Measurements from ENCODE around the gene NAV3. TPM values are rescaled to one million over a fixed set of nuclear protein-coding genes. Genes with fewer than 3 reads are reported as not detected.
A peak's percentile ranks its signal among the peaks of the same experiment; 100 is the strongest.

Gene NAV3
- total RNA-seq, 6 donors from 2014 or later = 3.5 to 24.1 (median 8.6) TPM

DNA sequence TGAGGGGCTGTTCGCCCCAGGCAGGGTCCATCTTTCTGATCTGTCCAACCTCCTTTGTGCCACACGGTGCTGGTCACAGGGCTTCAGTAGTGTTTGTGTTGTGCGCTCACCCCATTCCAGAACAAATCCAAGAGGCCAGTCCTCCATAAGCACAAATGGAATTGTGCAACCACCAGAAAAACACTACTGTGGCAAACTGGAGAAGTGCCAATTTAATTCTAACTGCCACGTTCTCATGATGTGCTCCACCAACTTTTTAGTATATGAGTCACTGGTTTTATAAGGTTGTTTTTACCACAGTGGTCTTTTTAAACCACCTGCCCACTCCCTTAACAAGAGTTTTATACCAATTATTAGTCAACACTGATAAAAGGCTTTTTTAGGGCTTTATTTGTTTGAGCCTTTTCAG, 380.2 kb downstream of the NAV3 start:
- DNase-seq = peak in 1 of 2 donors; percentile 23
- no peaks in the 10 kb centered on the region for H3K9me3 ChIP-seq
- H3K4me1 ChIP-seq = no peaks in the 10 kb centered on the region
- ATAC-seq (ENCODE audit: low FRiP score in 2 of 2) = no peak
- H3K4me3 ChIP-seq = no peak overlapping the region
- H3K27ac ChIP-seq = no peak overlapping the region
- TF ChIP-seq, protein P1, sequence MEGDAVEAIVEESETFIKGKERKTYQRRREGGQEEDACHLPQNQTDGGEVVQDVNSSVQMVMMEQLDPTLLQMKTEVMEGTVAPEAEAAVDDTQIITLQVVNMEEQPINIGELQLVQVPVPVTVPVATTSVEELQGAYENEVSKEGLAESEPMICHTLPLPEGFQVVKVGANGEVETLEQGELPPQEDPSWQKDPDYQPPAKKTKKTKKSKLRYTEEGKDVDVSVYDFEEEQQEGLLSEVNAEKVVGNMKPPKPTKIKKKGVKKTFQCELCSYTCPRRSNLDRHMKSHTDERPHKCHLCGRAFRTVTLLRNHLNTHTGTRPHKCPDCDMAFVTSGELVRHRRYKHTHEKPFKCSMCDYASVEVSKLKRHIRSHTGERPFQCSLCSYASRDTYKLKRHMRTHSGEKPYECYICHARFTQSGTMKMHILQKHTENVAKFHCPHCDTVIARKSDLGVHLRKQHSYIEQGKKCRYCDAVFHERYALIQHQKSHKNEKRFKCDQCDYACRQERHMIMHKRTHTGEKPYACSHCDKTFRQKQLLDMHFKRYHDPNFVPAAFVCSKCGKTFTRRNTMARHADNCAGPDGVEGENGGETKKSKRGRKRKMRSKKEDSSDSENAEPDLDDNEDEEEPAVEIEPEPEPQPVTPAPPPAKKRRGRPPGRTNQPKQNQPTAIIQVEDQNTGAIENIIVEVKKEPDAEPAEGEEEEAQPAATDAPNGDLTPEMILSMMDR (IDR thresholded peaks at IDR 0.05) = no peak
- no peak for TF ChIP-seq EP300 (IDR thresholded peaks at IDR 0.05)
- TF ChIP-seq POLR2A (IDR thresholded peaks at IDR 0.05) = no peak
- TF ChIP-seq POLR2AphosphoS5 (IDR thresholded peaks at IDR 0.05) = no peak
- WGBS, 2 donors = 59 to 71% methylated on average over 4 of the region's 4 CpGs
- H3K36me3 ChIP-seq = no peaks in the 10 kb centered on the region
- H3K27me3 ChIP-seq = no peaks in the 10 kb centered on the region

DNA sequence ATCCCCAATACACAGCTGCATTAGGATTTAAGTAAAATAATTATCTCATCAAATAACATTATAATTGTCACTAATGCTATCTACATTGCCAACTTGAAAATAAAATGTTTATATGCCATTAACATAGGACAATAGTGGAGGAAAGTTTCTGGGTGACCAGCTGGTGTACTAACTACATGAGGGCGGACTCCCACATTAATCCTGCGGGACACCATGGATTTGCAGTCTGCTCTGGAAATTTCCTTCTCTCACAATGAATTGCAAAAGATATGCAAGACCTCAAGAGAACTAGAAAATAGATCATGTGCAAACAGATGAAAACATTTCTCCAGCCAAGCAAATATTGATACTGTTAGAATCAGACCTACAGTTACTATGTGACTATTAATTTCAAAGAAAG, 390.1 kb downstream of the NAV3 start:
- H3K4me3 ChIP-seq = no peak overlapping the region
- WGBS, 2 donors = 86% methylated on average over 2 of the region's 2 CpGs
- no peak for ATAC-seq (ENCODE audit: low FRiP score in 2 of 2)

DNA sequence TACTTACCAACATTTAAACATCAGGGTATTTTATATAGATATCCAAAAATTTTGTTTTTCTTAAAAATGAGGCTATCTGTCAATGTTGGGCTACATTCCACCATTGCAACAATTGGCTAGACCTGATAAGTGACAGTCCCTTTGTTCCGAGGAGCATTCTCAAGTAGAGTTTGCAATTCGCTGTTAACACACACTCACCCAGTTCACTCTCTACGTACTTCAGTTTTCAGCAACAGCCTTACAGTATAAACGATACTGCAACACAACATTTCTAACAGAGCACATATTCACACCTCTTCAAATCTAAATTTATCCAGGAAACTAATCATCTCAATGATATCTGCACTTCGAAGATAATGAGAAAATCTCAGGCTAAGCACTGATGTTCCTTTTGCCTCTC, 393.5 kb downstream of the NAV3 start:
- TF ChIP-seq POLR2A (IDR thresholded peaks at IDR 0.05) = no peak
- TF ChIP-seq, protein P1 (IDR thresholded peaks at IDR 0.05) = no peak
- no peak for TF ChIP-seq POLR2AphosphoS5 (IDR thresholded peaks at IDR 0.05)
- TF ChIP-seq EP300 (IDR thresholded peaks at IDR 0.05) = no peak
- Histone ChIP-seq H3K9me3 (peaks cover 0 to 4% (median 0%) of the 10 kb centered on the region in 4 donors), H3K27ac (no peak overlapping the region), H3K4me3 (no peak overlapping the region), H3K4me1 (no peaks in the 10 kb centered on the region), H3K27me3 (no peaks in the 10 kb centered on the region), H3K36me3 (no peaks in the 10 kb centered on the region)
- WGBS, 2 donors = 47 to 53% methylated on average over 5 of the region's 5 CpGs
- DNase-seq = no peak
- ATAC-seq (ENCODE audit: low FRiP score in 2 of 2) = no peak

More for the DNA sequence above, 390.1 kb downstream of the NAV3 start:
- no peak for DNase-seq
- Histone ChIP-seq H3K27ac (no peak overlapping the region), H3K4me1 (no peaks in the 10 kb centered on the region), H3K9me3 (no peaks in the 10 kb centered on the region), H3K36me3 (no peaks in the 10 kb centered on the region), H3K27me3 (no peaks in the 10 kb centered on the region)
- TF ChIP-seq EP300 (IDR thresholded peaks at IDR 0.05) = no peak
- no peak for TF ChIP-seq POLR2A (IDR thresholded peaks at IDR 0.05)
- no peak for TF ChIP-seq POLR2AphosphoS5 (IDR thresholded peaks at IDR 0.05)
- TF ChIP-seq, protein P1 (IDR thresholded peaks at IDR 0.05) = no peak

DNA sequence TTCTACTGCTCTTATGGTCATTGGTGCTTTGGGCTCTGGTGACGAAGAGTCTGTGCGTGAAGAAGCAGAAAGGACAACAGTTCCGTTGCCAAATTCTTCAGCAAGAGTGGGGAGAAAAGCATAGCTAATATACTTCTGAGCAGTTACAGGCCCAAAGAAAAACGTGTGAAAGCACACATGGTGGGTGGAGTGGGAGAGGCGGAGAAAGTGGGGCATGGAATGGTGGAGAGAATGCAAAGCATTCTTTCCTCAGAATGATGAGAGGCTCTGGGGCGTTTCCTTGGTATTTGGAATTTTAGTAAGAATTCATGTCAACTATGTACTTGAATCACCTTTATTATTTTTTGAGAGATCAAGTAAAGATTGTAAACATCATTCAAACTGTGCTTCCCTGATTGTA, 396.1 kb downstream of the NAV3 start:
- TF ChIP-seq, protein P1 (IDR thresholded peaks at IDR 0.05) = no peak
- TF ChIP-seq EP300 (IDR thresholded peaks at IDR 0.05) (no peak), POLR2A (IDR thresholded peaks at IDR 0.05) (no peak), POLR2AphosphoS5 (IDR thresholded peaks at IDR 0.05) (no peak)
- ATAC-seq (ENCODE audit: low FRiP score in 2 of 2) (peak in 1 of 2 donors; percentile 80), DNase-seq (no peak)
- Histone ChIP-seq H3K27ac (no peak overlapping the region), H3K4me3 (no peak overlapping the region), H3K9me3 (peaks cover 0 to 4% (median 0%) of the 10 kb centered on the region in 4 donors), H3K4me1 (no peaks in the 10 kb centered on the region), H3K36me3 (no peaks in the 10 kb centered on the region), H3K27me3 (no peaks in the 10 kb centered on the region)
- WGBS, 2 donors = 60 to 67% methylated on average over 6 of the region's 6 CpGs

DNA sequence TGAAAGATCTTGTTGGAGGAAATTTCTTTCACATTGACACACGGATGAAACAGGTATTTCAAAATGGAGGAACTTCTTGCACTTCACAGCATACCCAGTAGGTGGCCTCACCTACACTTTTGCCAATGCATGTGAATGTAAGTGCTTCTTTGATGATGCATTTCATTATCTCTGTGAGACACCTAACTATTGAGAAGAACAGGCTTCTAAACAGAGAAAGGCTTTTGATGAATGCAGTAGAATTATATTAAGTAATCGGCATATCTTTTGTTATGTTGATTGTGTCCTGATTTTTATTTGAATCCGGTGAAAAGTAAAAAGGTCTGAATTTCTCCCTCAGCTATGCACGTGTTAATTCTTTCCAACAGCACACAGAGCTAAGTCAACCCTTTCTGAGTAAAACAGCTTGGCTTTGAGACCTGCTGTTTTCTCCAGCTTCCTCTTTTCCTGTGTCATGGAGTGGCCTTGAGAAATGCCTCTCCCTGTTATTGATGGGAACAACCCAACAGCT, 399.0 kb downstream of the NAV3 start:
- H3K4me1 ChIP-seq = no peaks in the 10 kb centered on the region
- DNase-seq = no peak
- no peak for ATAC-seq (ENCODE audit: low FRiP score in 2 of 2)
- peaks cover 0 to 4% (median 0%) of the 10 kb centered on the region in 4 donors for H3K9me3 ChIP-seq
- H3K36me3 ChIP-seq = no peaks in the 10 kb centered on the region
- no peak overlapping the region for H3K4me3 ChIP-seq
- TF ChIP-seq, protein P1 (IDR thresholded peaks at IDR 0.05) = peak in 3 of 6 experiments; percentile 20 to 35 (median 24)
- no peak for TF ChIP-seq POLR2AphosphoS5 (IDR thresholded peaks at IDR 0.05)
- H3K27ac ChIP-seq = no peak overlapping the region
- 39 to 56% methylated on average over 4 of the region's 4 CpGs for WGBS, 2 donors
- no peaks in the 10 kb centered on the region for H3K27me3 ChIP-seq
